HG03565 (cell line): ENCODE measurements around the gene EEF1A2.

Experiments used
- ATAC-seq: cut with Tn5 transposase; IDR thresholded peaks from one replicate; pipeline ENCODE4 v1.9.1; 2021; ENCODE audit warnings: mild to moderate bottlenecking, moderate library complexity; ENCODE audit not compliant: unreplicated experiment

EEF1A2 gene

GRCh38 chr20:63456429-63457284 is 42.2 kb downstream of the EEF1A2 start:
- no peak for ATAC-seq

- ATAC-seq, result no peak
These were observed 43.4 kb downstream of the EEF1A2 start for GRCh38 chr20:63455568-63455859.

- ATAC-seq, result no peak
These were observed 43.9 kb downstream of the EEF1A2 start for GRCh38 chr20:63454731-63455567.

- no peak for ATAC-seq
These were observed 45.9 kb downstream of the EEF1A2 start for GRCh38 chr20:63452821-63453523.

- ATAC-seq, result no peak
These were observed 46.5 kb downstream of the EEF1A2 start for GRCh38 chr20:63452341-63452740.

GRCh38 chr20:63451821-63452220 is 47.1 kb downstream of the EEF1A2 start:
- ATAC-seq, result no peak

- ATAC-seq, result no peak
These were observed 48.8 kb downstream of the EEF1A2 start for GRCh38 chr20:63449796-63450730.

GRCh38 chr20:63449025-63449424 is 49.9 kb downstream of the EEF1A2 start:
- no peak for ATAC-seq

GRCh38 chr20:63448031-63448430 is 50.9 kb downstream of the EEF1A2 start:
- no peak for ATAC-seq

GRCh38 chr20:63447320-63447719 is 51.6 kb downstream of the EEF1A2 start:
- ATAC-seq, result no peak

- no peak for ATAC-seq
These were observed 52.5 kb downstream of the EEF1A2 start for GRCh38 chr20:63446216-63447024.

GRCh38 chr20:63445075-63445734 is 53.7 kb downstream of the EEF1A2 start:
- ATAC-seq, result no peak

- ATAC-seq, result no peak
These were observed 54.3 kb downstream of the EEF1A2 start for GRCh38 chr20:63444548-63444947.

- no peak for ATAC-seq
These were observed 55.1 kb downstream of the EEF1A2 start for GRCh38 chr20:63443606-63444395.

- ATAC-seq, result no peak
These were observed 56.8 kb downstream of the EEF1A2 start for GRCh38 chr20:63442100-63442493.

GRCh38 chr20:63441136-63442099 is 57.5 kb downstream of the EEF1A2 start:
- no peak for ATAC-seq

GRCh38 chr20:63440366-63440955 is 58.4 kb downstream of the EEF1A2 start:
- ATAC-seq, result no peak
